Lung (tissue), 12 donors: ENCODE results near the gene TMEM119. TPM values are rescaled to one million over a fixed set of nuclear protein-coding genes. Genes with fewer than 3 reads are reported as not detected.

Experiments used
- ATAC-seq: fragments of 200-7000 bp; cut with Tn5 transposase; one replicate; pipeline ENCODE4 v1.9.1; 2020; ENCODE audit warnings: moderate number of reproducible peaks; ENCODE audit not compliant: insufficient read depth, low FRiP score
- DNase-seq, 3 donors: peaks; one replicate each; pipeline ENCODE4 v3.0.0-alpha.2; 2013 to 2017
- H3K27ac ChIP-seq, 2 donors: one replicate each; pipeline ENCODE4 v1.5.1; 2013; ENCODE audit warnings: mild to moderate bottlenecking in 2 of 2, moderate library complexity in 2 of 2, control low read depth in 1 of 2, inconsistent platforms in 1 of 2, low read depth in 1 of 2, low read length in 1 of 2
- H3K27me3 ChIP-seq, 3 donors: one replicate each; pipeline ENCODE4 v1.5.1; 2013; ENCODE audit warnings: low read length in 2 of 3; ENCODE audit not compliant: control insufficient read depth in 3 of 3, insufficient read depth in 3 of 3
- H3K36me3 ChIP-seq, 4 donors: one replicate each; pipeline ENCODE4 v1.5.1; 2013; ENCODE audit warnings: low read length in 4 of 4, mild to moderate bottlenecking in 1 of 4, moderate library complexity in 1 of 4; ENCODE audit not compliant: control insufficient read depth in 4 of 4, insufficient read depth in 4 of 4
- H3K4me1 ChIP-seq, 5 donors: one replicate each; pipeline ENCODE4 v1.5.1; 2013; ENCODE audit warnings: low read length in 5 of 5, mild to moderate bottlenecking in 2 of 5, moderate library complexity in 1 of 5; ENCODE audit not compliant: control insufficient read depth in 5 of 5, insufficient read depth in 5 of 5
- H3K4me3 ChIP-seq: one replicate; pipeline ENCODE4 v1.5.1; 2013; ENCODE audit warnings: mild to moderate bottlenecking, control low read depth, moderate library complexity
- H3K9ac ChIP-seq, 2 donors: one replicate each; pipeline ENCODE4 v1.5.1; 2013; ENCODE audit warnings: low read length in 2 of 2, control low read depth in 1 of 2; ENCODE audit not compliant: insufficient read depth in 1 of 2
- H3K9me3 ChIP-seq, 4 donors: one replicate each; pipeline ENCODE4 v1.5.1; 2013; ENCODE audit warnings: low read length in 3 of 4, mild to moderate bottlenecking in 1 of 4, moderate library complexity in 1 of 4; ENCODE audit not compliant: control insufficient read depth in 4 of 4, insufficient read depth in 3 of 4
- CTCF ChIP-seq: IDR thresholded peaks from 2 replicates; pipeline ENCODE4 v1.5.1; 2012; ENCODE audit warnings: mild to moderate bottlenecking; ENCODE audit errors: control extremely low read depth, extremely low read depth
- WGBS, 2 donors: extraction: QIAGEN DNeasy Blood & Tissue Kit; methylation state at CpG; one replicate each; pipeline ENCODE4 v1.1.7; 2013; 5-methylcytosine and 5-hydroxymethylcytosine counted together
- polyA plus RNA-seq, 2 donors: library from polyadenylated mRNA; stranded (reverse); fragments of 200-250 nt; gene quantifications; one replicate each; pipeline ENCODE4 v1.2.1, GENCODE V29; 2013
- total RNA-seq, 2 donors: library from RNA; depleted of rRNA in 1 of 2; stranded (reverse); fragments of >200 nt in 1 of 2; gene quantifications; one replicate each; pipeline ENCODE4 v1.2.1, GENCODE V29; 2014 to 2021
- donor health status: control.
- donor health status: control.
- donor health status: Bipolar disorder and iron deficiency.
- donor health status: healthy.
- donor health status: DM: yes; HTN: yes; CAD: no.

The TMEM119 gene
- total and polyA plus RNA-seq, 4 donors: 14.4 to 31.9 (median 22.9) TPM

- Histone ChIP-seq H3K4me3 (no peak overlapping the region), H3K9me3 (no peaks in the 10 kb centered on the region), H3K27ac (no peak overlapping the region), H3K4me1 (peaks cover 0 to 31% (median 7%) of the 10 kb centered on the region in 5 donors), H3K9ac (no peak overlapping the region), H3K36me3 (no peaks in the 10 kb centered on the region), H3K27me3 (no peaks in the 10 kb centered on the region)
- DNase-seq (peak in 1 of 3 donors; percentile 42), ATAC-seq (no peak)
- WGBS, 2 donors: 82 to 84% methylated on average over 8 of the region's 8 CpGs
- no peak for TF ChIP-seq CTCF
These were observed 15.0 kb upstream of the TMEM119 start for GRCh38 chr12:108612788-108613282.

GRCh38 chr12:108611884-108612415 is 14.1 kb upstream of the TMEM119 start:
- Histone ChIP-seq H3K27me3 (no peaks in the 10 kb centered on the region), H3K36me3 (no peaks in the 10 kb centered on the region), H3K9ac (no peak overlapping the region), H3K4me3 (no peak overlapping the region), H3K27ac (no peak overlapping the region), H3K4me1 (peaks cover 0 to 29% (median 7%) of the 10 kb centered on the region in 5 donors), H3K9me3 (no peaks in the 10 kb centered on the region)
- TF ChIP-seq CTCF: peak; percentile 32
- WGBS, 2 donors: 53 to 75% methylated on average over 5 of the region's 5 CpGs
- peak; percentile 55 for ATAC-seq
- no peak for DNase-seq

- Histone ChIP-seq H3K27me3 (no peaks in the 10 kb centered on the region), H3K9me3 (no peaks in the 10 kb centered on the region), H3K4me3 (no peak overlapping the region), H3K27ac (no peak overlapping the region), H3K9ac (peak overlapping the region in 1 of 2 donors; percentile 23), H3K36me3 (no peaks in the 10 kb centered on the region), H3K4me1 (peaks cover 0 to 29% (median 7%) of the 10 kb centered on the region in 5 donors)
- WGBS, 2 donors: 84 to 86% methylated on average over 15 of the region's 15 CpGs
- TF ChIP-seq CTCF: no peak
- ATAC-seq (no peak), DNase-seq (no peak)
These were observed 13.1 kb upstream of the TMEM119 start for GRCh38 chr12:108610856-108611605.
